NB4 (cell line): ENCODE measurements around the gene FSIP1.

Source experiments
- CTCF ChIP-seq: IDR thresholded peaks from one replicate; pipeline ENCODE4 v1.5.1; 2012; ENCODE audit warnings: low read depth, low read length
- MAX ChIP-seq: IDR thresholded peaks from 2 replicates; pipeline ENCODE4 v1.6.1; 2011; ENCODE audit warnings: low read depth, low read length
- MYC ChIP-seq: IDR thresholded peaks from 2 replicates; pipeline ENCODE4 v1.6.1; 2011; ENCODE audit warnings: low read depth, low read length
- POLR2A ChIP-seq: IDR thresholded peaks from 2 replicates; pipeline ENCODE4 v1.6.1; 2011; ENCODE audit warnings: mild to moderate bottlenecking; ENCODE audit not compliant: insufficient read length; ENCODE audit errors: extremely low read depth

- TF ChIP-seq CTCF (no peak), POLR2A (no peak), MYC (no peak), MAX (no peak)
Observed at GRCh38 chr15:39613861-39614260, 168.8 kb downstream of the FSIP1 start.
